Jurkat, Clone E6-1 (cell line): ENCODE data around the gene CDK4.
"Not testable (repeated sequence)": the region's sequence is repeated elsewhere in the genome, so short reads cannot be mapped to it uniquely, and the experiment has no call there.

Source experiments
- DNase-seq: peaks from one replicate; pipeline ENCODE4 v3.0.0-alpha.2; 2011; ENCODE audit warnings: low read depth, low spot score
- H3K4me3 ChIP-seq: 2 replicates; pipeline ENCODE4 v1.5.1; 2011; ENCODE audit warnings: mild to moderate bottlenecking, low read length, control low read depth, moderate library complexity

CDK4 gene

DNA sequence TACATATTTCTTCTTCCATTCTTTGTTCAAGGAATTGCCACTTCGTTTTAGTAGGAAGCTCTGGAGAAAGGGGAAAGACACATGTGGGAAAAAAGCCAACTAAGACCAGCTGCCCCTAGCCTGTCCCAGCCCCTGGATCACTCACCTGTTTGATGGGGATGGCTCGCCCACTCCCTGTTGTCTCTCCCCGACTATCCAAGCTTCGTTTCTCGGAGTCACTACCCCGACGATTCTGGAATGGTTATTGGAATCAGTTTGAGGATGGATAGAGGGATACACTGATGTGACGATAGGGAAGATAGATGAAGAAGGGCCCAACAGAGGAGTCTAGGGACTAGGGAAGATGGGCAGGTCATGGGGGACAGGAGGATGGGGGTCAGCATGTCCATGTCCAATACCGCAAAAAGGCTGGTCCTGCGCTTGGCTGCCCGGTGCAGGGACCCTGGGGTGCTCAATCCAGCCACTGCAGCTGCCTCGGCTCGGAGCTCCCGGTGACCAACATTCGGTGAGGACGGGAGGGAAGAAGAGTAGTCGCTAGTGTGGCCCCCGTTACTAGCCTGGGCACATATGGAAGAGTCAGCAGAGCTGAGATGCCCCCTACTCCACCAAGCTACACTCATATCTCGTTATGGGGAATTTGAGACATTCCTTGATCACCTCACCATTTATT is 20.6 kb downstream of the CDK4 start:
- H3K4me3 ChIP-seq, result no peak overlapping the region
- DNase-seq, result no peak

DNA sequence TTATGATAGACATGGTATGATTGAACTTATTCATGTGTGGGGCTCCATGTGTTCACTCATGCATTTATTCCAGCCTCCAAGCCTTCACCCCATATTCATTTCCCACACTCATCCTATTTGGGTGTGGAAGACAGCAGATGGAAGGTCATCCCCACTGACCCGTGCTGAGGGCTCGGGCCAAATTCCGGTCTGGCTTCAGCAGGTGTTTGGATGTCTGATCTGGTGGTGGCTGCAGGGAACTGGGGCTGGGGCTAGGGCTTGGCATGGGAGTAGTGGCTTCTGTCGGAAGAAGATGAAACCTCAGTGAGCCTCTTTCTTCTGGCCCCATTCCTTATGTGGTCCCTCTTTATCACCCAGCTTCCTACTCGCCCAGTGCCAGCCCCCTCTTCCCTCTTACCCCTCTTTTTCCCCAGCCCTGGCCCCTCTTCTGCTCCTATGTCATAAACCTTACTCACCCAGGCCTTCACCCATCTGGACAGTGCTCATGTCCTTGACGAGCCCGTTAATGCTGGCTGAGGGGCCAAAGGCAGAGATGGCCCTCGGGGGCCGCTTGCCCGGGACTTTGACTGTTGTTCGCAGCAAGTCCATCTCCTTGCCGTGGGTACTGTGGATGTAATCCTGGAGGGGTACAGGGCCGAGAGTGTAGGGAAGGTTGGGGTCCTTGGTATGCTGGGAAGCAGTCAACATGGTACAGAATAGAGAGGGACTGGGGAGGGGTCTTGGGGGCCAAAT is 21.6 kb downstream of the CDK4 start:
- no peak overlapping the region for H3K4me3 ChIP-seq
- no peak for DNase-seq

DNA sequence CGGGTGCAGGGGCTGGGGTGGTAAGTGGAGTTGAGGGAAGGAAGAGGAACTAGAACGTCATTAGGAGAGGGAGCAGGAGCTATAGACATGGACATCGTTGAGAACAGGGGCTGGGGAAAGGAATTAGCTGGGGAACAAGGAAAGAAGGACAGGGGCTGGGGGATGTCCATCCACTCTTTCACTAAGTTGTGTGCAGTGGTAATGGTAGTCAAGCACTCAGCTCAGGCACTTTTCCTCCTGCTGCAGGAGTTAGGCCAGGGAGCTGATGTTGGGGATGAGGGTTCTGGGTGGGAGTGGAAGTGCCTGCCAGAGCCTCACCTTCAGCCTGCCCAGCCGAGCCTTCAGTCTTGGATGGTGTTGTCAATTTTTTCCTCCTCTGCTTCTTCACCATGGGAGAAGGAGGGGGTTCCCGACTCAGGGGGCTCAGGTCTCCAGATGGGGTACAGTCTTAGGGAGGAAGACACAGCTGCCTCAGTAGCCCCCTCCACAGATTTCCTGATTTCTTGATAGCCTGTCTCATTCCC is 22.7 kb downstream of the CDK4 start:
- H3K4me3 ChIP-seq, result no peak overlapping the region
- no peak for DNase-seq

DNA sequence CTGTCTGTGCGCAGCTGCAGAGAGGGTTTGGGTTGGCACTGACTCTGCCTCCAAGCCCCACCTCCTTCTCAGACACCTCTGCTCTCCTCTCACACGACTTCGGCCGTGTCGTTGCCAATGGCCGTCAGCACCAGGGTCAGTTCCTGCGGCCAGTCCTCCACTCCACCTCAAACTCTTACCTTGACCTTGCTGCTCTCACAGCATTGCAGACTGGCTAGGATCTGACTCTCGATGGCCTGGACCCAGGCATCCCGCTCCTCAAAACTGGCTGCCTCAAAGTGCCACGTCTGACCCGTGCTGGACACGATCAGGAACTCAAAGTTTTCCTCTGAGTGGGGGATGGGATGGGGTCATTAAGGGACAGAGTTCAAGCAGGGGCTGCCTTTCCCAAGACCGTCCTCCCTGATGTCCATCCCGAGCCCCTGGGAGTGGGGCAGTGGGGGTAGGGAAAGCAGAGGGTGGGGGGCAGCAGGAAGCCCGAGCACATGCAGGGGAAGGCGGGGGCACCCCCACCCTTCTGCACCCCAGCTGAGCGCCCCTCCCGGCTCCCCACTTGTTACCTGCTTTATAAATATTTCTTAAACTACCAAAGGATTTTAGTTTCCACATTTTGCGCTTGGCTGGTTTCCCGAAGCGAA is 24.2 kb downstream of the CDK4 start:
- no peak overlapping the region for H3K4me3 ChIP-seq

DNA sequence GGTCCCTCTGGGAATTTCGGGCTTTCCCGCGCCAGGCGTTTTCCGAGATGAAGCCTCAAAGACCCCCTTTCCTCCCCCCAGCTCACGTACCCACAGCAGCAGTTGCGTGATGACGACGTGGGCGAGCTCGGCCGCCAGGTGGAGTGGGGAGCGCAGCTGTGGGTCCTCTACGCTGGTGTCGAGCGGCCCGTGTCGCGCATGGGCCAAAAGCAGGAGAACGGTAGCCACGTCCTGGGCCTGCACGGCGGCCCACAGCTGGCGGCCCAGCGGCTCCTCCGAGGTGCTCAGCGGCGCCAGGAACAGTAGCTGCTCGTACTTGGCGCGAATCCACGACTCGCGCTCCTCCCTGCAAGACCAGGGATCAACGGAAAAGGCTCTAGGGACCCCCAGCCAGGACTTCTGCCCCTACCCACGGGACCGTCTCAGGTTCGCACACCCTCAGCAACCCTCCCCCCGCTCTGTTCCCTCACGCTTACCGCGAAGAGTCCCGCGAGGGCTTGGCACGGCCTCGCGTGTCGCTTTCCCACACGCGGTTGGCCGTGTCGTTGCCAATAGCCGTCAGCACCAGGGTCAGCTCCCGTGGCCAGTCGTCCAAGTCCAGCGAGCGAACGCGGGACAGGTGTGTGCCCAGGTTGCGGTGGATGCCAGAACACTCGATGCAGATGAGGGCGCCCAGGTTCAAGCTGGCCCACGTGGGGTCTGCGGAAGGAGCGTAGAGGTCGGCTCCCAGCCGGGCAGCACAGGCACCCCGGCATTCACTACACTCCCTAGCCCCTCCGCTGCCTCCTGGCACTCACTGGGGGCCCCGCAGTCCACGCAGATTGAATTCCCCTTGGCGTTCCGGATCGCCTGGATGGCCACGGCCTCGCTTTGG is 25.0 kb downstream of the CDK4 start:
- no peak overlapping the region for H3K4me3 ChIP-seq
- no peak for DNase-seq

More for the DNA sequence above, 24.2 kb downstream of the CDK4 start:
- DNase-seq, result no peak

DNA sequence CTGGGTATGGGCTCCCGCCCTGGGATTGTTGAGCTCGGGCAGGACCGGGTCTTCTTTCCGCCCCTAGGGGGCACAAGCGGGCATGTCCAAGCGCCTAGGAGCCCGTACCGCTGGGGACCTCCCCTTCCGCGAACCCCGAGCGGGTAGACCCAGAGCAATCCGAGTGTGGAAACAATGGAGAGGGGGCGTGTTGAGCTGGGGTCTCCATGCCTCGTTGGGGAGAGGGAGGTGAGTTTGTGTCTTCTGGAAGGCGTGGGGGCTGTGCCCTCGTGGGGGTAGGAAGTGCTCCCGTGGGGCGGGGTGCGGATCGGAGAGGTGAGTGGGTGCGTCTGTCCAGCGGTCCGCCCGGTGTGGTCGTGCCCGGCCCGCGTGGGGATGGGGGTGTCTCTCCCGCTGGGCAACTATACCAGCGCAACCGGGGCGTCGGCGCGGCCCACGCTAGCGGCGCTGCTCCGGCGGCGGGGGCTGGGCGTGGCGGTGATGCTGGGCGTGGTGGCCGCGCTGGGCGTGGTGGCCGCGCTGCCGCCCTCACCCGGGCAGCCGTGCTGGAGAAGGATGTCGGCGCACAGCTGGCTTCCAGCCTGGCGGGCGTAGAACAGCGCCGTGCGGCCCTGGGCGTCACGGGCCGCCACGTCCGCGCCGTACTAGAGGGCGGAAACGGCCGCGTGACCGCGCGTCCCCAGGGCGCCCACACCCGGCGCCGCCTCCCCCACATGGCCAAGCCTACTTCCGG is 25.8 kb downstream of the CDK4 start:
- no peak overlapping the region for H3K4me3 ChIP-seq
- DNase-seq, result no peak

DNA sequence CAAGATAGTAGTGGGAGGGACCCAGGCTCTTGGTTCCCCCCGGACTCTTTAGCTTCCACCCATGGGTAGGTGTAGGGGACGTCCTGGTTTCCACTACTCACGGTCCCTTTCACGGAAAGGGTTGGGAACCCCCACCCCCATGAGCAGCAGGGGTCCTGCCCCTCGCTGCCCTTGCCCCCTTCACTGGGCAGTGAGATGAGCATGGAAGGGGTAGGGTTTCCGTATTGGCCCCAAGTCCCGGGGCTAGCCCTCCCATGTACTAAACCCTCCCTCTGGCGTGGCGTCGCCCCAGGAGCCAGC is 26.3 kb downstream of the CDK4 start:
- no peak for DNase-seq
- no peak overlapping the region for H3K4me3 ChIP-seq

DNA sequence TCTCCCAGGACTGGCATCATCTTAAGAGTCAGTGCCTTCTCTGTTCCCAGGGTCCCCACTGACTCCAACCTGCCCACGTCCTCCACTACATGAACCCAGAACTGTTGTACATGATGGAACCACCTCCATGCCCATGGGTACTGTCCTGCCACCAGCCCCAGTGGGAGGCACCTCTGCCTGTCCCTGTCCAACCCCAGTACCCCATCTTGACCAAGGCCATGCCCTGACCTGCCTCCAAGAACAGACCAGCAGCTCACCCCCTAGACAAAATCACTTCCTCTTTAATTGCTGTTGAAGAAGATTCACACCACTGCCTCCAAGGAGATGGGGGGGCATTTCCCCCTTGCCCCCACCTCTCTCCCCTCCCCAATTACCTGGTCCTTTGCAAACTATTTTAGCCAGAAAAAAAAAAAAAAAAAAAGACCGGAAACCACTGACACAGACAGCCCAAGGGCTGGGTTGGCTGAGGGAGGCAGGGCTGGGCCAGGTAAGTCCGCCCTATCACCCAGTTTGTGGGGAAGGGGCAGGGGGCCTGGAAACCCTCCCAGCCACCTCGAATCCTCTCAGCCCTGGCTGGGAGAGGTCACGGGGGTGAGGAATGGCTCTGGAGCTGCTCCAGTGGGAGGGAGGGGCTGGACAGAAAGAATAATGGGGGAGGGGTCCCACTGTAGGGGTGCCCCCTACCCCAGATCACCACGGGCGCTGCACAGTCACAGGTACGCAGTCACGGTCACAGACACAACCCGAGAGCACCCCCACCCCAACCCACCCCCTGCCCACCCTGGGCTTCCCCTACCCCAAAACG is 27.0 kb downstream of the CDK4 start:
- DNase-seq, result no peak
- H3K4me3 ChIP-seq, result no peak overlapping the region

DNA sequence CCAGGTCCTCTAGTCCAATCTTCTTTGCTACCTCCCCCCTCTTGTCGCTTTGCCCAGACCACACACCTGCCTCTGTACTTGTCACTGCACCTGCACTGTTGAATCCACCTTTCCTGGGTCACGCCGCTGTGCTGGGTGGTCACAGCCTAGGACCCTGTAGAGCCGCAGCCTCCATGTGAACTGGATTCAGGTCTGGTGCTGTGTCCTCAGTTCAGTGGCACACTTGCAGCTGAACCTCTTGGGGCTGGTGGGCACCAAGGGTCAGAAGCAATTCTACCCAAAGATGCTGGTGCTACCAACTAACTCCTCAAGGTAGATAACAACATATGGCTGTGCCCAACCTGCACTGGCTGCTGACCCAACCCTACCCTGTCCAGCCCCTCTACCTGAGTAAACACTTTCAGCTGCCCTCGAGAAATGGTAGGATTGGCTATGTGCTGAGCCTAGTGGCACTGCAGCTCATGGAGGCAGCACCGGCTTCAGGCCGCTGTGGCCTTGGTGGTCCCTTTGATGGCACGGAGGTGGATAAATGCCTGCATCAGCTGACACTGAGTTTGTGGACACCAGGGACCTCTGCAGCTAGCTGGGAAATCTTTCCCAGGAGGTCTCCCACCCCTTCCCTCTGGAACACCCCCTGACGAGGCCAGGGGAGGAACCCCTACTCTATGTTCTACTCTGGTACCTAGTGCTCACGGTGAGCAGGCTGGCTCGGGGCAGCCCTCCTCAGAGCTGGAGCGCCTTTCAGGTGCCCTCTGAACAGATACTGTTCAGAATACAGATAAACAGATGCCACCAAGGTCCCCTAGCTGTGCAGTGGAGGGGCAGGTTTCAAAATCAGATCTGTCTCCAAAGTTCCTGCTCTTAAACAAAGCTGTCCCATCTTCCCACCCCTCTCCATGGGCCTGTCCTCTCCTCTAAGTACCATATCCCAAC is 27.8 kb downstream of the CDK4 start:
- H3K4me3 ChIP-seq, result no peak overlapping the region
- DNase-seq, result no peak

DNA sequence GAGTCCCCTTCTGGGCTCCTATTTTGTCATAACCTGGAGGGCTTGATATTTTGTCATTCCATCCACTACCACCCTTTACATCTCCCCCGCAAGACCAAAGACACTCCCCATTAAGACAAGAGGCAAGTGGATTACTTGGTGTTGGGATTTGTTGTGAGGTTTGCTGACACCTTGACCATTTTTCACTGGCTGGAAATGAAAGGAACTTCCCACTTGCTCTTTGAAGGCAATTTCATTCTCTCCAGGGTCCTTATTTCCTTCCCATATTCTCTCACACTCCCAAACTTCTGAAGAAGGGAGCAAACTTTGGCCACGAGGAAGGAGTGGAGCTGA is 28.5 kb downstream of the CDK4 start:
- no peak for DNase-seq
- no peak overlapping the region for H3K4me3 ChIP-seq

DNA sequence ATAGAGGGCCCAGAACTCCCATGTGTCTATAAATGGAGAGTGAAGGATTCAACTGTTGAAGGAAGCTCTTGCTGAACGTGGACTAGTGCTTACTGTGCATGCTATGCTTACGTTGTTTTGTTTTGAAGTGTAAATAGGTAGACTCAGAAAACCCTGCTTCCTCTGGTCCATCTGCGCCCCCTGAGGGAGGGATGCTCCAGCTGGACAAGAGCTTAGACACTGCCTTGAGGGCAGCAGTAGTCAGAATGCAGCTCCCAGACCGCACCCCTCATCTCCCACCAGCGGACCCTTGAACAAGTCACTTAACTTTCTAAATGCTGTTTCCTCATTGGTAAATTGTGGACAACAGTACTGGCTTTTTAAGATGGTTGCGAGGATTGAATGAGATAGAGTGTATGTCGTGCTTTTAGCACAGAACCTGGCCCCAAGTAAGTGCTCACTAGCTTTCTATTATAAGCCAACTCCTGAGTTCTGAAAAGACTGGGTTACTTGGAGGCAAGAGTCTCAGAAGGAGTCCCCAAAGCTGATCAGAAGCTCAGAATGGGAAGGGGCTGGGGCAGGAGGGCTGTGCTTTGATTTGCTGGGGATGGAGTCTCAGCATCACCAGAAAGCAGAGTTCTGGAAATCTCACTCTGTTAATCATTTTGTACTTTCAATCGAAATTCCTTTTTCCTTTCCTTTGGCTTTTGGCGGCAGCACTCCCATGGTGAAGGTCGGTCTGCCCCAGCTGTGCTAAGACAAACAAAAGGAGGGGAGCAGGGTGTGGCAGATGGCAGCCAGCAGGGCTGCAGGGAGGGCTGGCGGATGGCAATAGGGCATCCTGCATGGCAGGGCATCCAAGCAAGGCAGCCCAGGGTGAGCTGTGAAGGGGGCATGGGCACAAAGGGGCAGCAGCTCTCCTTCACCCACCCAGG is 29.1 kb downstream of the CDK4 start:
- DNase-seq, result no peak

DNA sequence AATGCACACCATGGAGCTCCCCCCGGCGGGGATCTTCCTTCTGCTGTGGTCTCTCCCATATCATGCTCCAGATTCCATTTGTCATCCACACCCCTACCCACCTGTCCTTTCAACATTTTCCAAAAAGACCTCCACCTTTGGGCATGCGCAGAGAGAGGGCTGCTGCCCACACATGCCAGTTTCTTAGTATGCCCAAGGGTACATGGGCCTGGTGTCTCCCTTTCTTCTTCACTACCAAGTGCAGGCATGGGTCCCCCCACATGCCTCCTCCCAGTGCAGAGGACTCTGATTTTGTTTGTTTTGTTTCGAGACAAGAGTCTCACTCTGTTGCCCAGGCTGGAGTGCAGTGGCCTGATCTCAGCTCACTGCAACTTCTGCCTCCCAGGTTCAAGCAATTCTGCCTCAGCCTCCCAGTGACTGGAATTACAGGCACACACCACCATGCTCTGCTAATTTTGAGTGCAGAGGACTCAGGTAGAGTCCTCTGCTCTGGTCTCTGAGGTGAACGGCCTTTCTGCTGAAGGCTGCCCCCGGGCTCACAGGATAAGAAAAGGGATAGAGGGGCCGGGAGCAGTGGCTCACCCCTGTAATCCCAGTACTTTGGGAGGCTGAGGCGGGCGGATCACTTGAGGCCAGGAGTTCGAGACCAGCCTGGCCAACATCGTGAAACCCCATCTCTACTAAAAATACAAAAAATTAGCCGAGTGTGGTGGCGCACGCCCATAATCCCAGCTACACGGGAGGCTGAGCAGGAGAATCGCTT is 30.1 kb downstream of the CDK4 start:
- not testable (repeated sequence) for DNase-seq, H3K4me3 ChIP-seq

More for the DNA sequence above, 29.1 kb downstream of the CDK4 start:
- H3K4me3 ChIP-seq, result no peak overlapping the region

DNA sequence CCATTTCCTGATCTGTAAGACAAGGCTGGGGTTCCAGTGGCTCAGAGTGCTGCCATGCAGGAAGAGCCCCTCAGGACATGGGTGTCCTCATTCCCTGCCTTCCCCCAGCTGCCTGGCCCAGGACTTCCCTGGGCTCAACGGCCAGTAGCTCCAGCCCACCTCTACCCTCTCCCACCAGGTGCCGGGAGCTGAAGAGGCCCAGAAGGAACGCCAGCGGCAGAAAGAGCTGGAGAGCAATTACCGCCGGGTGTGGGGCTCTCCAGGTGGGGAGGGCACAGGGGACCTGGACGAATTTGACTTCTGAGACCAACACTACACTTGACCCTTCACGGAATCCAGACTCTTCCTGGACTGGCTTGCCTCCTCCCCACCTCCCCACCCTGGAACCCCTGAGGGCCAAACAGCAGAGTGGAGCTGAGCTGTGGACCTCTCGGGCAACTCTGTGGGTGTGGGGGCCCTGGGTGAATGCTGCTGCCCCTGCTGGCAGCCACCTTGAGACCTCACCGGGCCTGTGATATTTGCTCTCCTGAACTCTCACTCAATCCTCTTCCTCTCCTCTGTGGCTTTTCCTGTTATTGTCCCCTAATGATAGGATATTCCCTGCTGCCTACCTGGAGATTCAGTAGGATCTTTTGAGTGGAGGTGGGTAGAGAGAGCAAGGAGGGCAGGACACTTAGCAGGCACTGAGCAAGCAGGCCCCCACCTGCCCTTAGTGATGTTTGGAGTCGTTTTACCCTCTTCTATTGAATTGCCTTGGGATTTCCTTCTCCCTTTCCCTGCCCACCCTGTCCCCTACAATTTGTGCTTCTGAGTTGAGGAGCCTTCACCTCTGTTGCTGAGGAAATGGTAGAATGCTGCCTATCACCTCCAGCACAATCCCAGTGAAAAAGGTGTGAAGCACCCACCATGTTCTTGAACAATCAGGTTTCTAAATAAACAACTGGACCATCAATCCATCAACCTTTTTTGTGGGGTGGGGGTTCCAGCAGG is 31.2 kb downstream of the CDK4 start:
- no peak overlapping the region for H3K4me3 ChIP-seq
- DNase-seq, result no peak

DNA sequence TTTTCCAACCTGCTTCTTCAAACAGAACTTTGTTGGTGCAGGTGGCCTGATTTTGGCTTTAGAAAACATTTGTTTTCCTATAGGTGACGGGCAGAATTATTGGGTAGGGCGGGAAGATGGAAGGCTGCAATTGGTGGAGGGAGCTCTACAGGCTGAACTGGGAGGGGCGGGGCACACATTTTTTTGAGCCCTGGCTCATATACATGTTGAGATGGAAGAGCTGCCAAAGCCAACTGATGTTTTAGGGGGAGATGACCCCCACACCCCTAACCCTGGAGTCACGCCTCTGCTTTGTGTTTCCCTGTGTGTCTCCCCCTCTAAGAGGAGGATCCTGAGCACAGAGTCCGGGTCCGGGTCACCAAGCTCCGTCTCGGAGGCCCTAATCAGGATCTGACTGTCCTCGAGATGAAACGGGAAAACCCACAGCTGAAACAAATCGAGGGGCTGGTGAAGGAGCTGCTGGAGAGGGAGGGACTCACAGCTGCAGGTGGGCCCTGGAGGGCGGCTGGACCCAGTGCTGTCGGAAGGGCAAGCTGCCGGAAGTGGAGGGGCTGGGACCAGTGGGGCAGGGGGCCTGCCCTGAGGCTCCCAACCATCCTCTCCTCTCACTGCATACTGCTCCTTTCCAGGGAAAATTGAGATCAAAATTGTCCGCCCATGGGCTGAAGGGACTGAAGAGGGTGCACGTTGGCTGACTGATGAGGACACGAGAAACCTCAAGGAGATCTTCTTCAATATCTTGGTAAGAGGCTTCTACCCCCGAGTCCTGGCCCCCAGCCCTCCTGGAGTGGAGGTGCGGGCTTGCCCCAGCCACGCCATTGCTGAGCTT is 32.1 kb downstream of the CDK4 start:
- no peak overlapping the region for H3K4me3 ChIP-seq
- DNase-seq, result no peak
